Neural progenitor cell (in vitro differentiated cells): ENCODE results near the gene NDUFAF7.
"Not testable (repeated sequence)": the region's sequence is repeated elsewhere in the genome, so short reads cannot be mapped to it uniquely, and the experiment has no call there.

Experiments
- CTCF ChIP-seq: fragments of 200-600 bp; sonication (generic); IDR thresholded peaks from 2 replicates; pipeline ENCODE4 v1.5.1; 2017; ENCODE audit warnings: antibody characterized with exemption, mild to moderate bottlenecking
- EZH2 ChIP-seq: fragments of 200-600 bp; sonication (generic); IDR thresholded peaks from 2 replicates; pipeline ENCODE4 v1.6.1; 2017; ENCODE audit warnings: antibody characterized with exemption, mild to moderate bottlenecking, moderate library complexity
- EZH2phosphoT487 ChIP-seq: fragments of 200-600 bp; sonication (generic); IDR thresholded peaks from 2 replicates; pipeline ENCODE4 v1.6.1; 2017; ENCODE audit warnings: antibody characterized with exemption

GRCh38 chr2:37225129-37225528, 6.3 kb upstream of the NDUFAF7 start:
- not testable (repeated sequence) for TF ChIP-seq EZH2, CTCF, EZH2phosphoT487
